HFF-Myc (cell line): ENCODE data around the gene CXCL1.

Source experiments
- DNase-seq: peaks from one replicate; pipeline ENCODE4 v3.0.0-alpha.2; 2011; ENCODE audit warnings: low read depth; ENCODE audit errors: extremely low read depth
- H3K4me3 ChIP-seq: replicated peaks from 2 replicates; pipeline ENCODE4 v1.5.1; 2011; ENCODE audit warnings: low read depth, mild to moderate bottlenecking, control low read depth, low read length
- TF ChIP-seq, protein P1 (sequence below): IDR thresholded peaks from 2 replicates; pipeline ENCODE4 v1.5.1; 2012; ENCODE audit warnings: mild to moderate bottlenecking, low read depth, low read length, control low read depth; ENCODE audit errors: missing control alignments

The CXCL1 gene

DNA sequence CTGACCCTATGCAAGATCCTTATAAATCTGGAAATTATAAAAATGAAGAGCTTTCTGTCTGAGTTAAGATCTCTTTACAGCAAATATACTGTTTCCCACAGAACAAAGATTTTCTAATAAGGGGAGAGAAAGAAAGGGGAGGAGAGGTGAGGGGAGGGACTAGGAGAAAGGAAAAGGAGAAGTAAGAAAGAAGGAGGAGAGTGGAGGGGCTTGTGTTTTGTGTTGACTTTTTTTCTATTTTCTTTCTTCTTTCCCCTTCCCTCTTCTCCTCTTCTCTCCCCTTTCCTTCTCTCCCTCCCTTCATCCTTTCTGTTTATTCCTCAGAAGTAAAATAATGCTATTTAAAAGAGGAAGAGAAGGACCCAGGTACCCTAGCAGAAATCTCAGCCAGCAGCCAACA, 26.5 kb upstream of the CXCL1 start:
- H3K4me3 ChIP-seq, result no peak overlapping the region
- DNase-seq, result no peak
- TF ChIP-seq, protein P1, sequence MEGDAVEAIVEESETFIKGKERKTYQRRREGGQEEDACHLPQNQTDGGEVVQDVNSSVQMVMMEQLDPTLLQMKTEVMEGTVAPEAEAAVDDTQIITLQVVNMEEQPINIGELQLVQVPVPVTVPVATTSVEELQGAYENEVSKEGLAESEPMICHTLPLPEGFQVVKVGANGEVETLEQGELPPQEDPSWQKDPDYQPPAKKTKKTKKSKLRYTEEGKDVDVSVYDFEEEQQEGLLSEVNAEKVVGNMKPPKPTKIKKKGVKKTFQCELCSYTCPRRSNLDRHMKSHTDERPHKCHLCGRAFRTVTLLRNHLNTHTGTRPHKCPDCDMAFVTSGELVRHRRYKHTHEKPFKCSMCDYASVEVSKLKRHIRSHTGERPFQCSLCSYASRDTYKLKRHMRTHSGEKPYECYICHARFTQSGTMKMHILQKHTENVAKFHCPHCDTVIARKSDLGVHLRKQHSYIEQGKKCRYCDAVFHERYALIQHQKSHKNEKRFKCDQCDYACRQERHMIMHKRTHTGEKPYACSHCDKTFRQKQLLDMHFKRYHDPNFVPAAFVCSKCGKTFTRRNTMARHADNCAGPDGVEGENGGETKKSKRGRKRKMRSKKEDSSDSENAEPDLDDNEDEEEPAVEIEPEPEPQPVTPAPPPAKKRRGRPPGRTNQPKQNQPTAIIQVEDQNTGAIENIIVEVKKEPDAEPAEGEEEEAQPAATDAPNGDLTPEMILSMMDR, result no peak

DNA sequence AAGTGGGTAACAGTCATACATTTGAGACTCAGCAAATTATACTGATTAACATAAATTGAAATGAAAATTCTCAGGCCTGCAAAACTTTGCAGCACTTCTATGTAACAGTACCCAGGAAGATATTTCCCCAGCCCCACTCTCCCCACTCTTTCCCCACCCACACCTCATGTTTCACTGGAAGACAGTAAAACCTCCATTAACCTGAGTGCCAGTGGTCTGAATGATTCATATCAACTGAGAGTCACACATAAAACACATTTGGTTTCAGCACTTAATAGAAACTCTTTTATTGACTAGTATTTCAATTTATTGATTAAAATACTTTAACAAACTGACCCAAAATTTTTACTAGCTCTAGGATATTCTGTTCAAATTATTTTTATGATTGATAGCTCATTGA, 25.8 kb upstream of the CXCL1 start:
- H3K4me3 ChIP-seq, result no peak overlapping the region
- TF ChIP-seq, protein P1, result no peak
- DNase-seq, result no peak

DNA sequence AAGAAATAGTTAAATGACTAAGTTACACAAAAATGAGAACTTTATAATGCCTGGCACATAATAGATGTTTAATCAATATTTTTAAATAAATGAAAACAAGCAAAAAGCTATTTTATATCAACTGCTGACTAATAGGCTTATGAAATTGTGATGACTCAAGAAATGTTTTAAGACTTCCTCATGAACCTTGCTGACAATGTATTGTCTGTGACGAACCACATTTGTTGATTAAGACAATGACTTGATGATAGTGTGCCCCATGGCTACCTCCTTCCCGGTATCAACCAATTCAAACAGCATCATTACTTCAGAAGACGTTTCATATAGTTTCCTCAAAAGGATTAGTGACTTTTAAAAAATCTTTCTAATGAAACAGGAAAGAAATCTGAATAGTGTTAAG, 24.8 kb upstream of the CXCL1 start:
- DNase-seq, result no peak
- no peak overlapping the region for H3K4me3 ChIP-seq
- TF ChIP-seq, protein P1, result no peak

DNA sequence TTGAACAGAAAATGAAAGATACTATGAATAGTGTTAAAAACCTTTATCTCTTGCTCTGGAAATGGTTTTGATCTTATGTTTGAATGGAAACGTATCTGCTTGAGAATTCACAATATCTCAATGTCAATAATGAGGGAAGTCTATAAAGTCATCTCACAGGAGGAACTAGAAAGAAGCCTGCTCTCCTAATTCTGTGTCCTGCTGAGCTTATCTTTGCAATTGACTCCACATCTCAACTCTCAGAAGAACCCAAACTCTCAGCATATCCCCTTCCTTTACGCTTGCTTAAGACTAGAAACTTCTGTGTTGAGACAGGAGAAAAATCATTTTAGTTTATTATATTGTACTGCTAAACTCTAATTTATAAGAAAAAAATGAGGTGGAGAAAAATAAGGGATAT, 24.4 kb upstream of the CXCL1 start:
- no peak overlapping the region for H3K4me3 ChIP-seq
- DNase-seq, result no peak
- TF ChIP-seq, protein P1, result no peak

DNA sequence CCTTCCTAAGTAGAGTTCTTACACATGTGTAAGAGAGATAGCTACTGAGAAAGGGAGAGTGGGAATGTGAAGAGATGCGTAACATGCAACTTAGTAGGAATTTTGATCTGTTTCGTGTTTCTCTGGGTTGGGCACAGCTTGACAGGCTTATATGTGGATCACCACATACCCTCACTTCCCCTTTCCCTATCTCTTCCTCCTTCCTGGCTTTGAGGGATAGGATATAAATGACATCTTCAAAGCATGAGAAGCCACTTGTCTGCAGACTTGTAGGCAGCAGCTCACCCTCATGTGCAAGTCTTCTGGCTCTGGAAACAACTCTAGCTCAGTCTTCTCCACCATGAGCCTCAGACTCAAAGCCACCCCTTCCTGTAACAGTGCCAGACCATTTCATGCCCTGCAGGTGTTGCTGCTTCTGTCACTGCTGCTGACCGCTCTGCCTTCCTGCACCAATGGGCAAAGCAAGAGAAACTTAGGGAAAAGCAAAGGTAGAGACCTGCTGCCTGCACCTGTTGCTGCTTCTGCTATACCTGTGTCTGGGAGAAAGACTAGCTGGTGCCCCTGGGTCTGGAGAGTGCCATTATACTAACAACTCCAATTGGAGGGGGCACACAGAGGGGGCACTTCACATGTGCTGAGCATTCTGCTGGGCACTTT, 21.5 kb upstream of the CXCL1 start:
- TF ChIP-seq, protein P1, result no peak

DNA sequence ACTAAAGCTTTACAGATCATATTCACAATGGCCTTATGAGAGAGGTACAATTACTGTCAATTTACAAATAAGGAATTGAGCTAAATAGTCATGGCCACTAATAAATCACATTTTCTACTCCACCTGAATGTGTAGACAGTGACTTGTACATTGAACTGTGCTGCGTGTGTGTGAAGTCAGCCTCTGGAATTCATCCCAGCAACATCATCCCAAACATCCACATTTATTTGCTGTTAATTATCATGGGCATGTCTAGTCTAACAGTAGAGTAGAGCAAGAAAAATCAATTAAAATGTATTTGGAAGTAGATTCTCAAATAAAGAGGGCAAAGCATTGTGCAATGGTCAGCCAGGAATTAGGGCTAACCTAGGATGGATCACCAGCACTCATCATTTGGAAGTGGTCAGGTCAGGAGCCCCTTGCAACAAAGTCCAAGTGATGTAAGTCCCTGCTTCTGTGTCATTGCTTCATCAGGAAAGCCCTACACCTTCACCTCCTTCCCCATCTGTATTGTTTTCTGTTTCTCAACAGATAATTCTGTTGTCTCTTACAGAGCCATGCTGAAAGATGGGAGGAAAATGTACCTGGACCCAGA, 20.9 kb upstream of the CXCL1 start:
- H3K4me3 ChIP-seq, result no peak overlapping the region
- DNase-seq, result no peak
- TF ChIP-seq, protein P1, result no peak

More for the DNA sequence above, 21.5 kb upstream of the CXCL1 start:
- no peak for DNase-seq
- no peak overlapping the region for H3K4me3 ChIP-seq
